Stimulated activated CD4-positive, alpha-beta T cell treated with anti-CD3 and anti-CD28 coated beads, Interleukin-1b, Interleukin-23, amount 100 ng/mL, for 48 hours (primary cell): Measurements from ENCODE around the gene ZEB1.
A peak's percentile ranks its signal among the peaks of the same experiment; 100 is the strongest.

ENCODE experiments used
- DNase-seq: peaks from one replicate; pipeline ENCODE4 v3.0.0-alpha.2; 2020

Gene ZEB1

DNA sequence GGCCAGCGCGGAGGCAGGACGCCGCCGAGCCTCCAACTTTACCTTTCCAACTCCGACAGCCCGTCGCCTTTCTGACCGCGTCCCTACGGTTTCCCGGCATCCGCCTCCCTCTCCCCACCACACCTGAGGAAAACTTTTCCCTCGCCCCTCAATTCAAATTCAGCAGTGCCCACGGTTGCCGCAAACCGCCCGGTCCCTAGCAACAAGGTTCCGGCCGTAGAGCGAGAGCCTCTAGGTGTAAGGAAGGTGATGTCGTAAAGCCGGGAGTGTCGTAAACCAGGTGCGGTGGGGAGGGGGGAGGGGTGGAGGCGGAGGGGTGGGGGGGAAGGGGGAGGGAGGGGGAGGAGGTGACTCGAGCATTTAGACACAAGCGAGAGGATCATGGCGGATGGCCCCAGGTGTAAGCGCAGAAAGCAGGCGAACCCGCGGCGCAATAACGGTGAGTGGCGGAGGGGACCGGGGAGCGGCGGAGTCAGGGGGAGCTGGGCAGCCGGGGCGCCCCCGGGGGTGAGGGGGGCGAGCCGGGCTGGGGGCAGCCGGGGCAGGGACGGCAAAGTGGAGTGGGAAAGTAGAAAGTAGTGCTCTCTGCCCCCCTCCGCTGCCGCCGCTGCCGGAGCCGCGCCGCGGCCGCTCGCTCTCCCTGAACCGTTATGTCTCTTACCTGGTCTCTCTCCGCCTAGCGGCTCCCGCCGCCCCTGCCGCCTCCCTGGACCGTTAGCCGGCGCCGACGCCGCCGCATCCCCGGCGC is at the start of gene ZEB1:
TSS of gene ZEB1 (plus strand) at position 363 of the 748 bp plus-strand sequence. CDS start at position 382, 19 bp downstream.
- peak; percentile 90 for DNase-seq

DNA sequence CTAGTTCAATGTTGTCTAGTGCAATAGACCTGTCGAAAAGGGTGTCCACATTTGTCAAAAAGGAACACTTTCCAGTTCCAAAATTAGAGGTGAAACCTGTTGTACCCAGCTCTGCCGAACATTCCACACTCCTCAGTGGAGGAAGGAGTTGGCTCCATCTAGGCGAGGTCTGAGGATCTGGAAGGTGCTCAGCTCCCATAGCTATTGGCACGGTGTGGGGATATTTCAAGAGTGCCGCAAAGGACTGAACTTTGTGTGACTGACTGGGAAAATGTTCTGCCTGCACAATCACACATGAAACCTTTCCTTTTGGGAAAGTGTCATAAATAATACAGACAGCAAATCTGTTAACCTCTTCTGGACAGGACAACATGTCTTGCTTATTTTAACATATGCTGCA is 48.1 kb upstream of the ZEB1 start:
- DNase-seq = no peak

DNA sequence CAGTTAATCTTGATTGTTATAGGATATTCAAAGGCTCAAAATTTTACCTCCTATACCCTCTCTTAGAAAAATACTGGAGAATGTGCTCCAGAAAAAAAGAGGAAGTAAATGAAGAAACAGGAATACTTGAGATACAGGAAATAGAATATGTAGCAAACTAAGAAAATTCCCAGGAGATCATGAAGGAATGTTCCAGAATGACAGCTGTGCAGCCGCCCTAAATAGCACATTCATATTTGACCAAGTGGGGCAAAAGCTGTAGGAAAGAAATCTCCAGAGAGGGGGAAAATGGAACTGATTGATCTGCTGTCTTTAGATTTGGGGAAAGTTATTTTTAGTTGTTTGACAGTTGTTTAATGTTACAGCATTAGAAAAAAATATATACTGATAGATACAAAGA is 46.2 kb upstream of the ZEB1 start:
- DNase-seq = no peak

DNA sequence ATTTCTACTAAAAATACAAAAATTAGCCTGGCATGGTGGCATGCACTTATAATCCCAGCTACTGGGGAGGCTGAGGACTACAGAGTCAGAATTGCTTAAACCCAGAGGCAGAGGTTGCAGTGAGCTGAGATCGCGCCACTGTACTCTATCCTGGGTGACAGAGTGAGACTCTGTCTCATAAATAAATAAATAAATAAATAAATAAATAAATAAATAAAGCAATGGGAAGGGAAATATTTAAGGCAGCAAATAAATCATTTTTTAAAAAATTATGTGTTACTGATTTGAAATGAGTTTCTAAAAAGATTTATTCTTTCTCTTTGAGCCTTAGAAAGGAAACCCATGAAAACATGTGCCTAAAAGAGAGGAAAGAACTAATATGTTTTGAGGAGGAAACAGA is 45.2 kb upstream of the ZEB1 start:
- no peak for DNase-seq

DNA sequence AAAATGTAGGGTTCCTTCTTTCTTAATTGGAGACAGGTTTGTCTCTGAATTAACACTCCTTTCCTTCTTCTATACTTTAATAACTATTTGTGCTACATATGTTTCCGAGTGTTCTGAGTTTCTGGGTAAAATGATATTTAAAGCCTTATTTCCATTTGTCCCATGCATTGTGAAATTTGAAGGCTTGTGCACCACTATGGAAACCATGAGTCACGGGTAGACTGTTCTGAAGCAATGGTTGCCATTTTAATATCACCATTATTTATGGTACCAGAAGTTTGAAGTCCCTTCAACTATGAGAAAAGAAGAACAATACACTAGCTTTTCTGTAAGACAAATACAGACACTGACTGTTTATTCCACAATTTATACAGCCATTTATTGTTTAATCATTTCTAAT is 44.7 kb upstream of the ZEB1 start:
- no peak for DNase-seq

DNA sequence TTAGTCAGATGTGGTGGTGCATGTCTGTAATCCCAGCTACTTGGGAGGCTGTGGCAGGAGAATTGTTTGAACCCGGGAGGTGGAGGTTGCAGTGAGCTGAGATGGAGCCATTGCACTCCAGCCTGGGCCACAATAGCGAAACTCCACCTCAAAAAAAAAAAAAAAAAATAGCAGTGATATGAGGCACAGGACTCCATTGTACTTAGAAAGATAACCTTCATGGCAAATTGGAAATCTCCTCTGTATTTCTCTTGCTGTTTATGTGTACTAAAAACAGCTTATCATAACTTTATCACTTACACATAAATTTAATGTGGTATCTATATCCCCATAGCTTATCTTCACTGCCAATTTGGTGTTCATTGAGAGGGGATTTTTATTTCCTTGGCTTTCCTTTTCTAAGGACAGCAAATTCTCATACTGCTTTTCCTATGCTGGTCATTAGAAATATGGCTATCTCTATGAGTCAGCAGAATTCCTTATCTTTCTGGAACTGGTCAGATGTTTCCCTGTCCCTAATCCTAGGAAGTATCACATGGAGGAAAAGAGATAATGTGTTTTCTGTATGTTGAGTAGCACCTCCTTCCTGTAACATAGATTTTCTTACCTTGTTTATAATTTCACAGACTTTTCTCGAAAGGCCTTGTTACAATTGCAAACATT is 40.6 kb upstream of the ZEB1 start:
- DNase-seq = no peak

DNA sequence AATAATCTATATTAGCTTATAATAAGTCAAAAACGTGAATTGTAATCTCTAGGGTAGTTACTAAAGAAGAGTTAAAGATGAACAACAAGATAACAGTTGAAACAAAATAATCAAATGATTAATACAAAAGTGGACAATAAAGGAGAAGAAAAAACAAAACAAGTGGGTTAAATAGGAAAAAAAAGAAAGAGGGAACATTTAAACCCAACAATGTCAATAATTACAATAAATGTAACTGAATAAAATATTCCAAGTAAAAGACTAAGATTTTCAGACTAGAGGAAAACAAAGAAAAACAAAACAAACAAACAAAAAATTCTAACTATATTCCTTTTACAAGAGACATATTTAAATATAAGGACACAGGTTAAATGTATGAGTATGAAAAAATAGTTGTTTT is 38.0 kb upstream of the ZEB1 start:
- DNase-seq = no peak

DNA sequence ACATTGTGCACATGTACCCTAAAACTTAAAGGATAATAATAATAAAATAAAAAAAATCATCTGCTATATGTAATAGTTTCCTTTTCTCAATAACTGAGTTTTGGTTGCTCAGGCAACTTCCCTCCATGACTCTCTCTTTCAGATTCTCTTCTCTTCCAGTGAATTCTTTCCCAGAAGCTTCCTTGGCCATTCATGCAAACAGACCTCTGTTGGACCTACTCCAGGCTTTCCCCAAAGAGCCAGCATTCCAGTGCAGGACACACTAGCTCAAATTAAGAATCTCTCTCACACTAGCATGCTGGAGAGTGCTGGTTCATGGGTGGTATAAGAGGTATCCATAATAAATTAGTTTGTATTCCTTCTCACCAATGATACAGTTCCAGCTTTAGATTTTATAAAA is 31.0 kb upstream of the ZEB1 start:
- DNase-seq = no peak

DNA sequence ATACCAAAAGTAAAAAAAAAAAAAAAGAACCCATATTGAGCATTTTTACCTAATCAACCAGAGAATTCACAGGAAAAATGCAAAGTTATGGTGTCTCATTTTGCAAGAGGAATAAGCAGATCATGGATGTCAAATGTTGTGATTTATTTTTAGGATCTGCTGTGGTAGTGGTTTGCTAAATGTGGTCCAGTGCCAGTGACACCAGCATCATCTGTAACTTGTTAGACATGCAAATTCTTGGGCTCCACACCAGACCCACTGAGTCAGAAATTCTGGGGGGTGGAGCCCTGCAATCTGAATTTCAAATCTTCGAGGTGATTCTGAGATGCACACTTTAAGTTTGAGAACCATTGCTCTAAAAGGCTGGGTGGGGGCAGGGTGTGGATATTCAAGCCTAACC is 30.1 kb upstream of the ZEB1 start:
- no peak for DNase-seq

DNA sequence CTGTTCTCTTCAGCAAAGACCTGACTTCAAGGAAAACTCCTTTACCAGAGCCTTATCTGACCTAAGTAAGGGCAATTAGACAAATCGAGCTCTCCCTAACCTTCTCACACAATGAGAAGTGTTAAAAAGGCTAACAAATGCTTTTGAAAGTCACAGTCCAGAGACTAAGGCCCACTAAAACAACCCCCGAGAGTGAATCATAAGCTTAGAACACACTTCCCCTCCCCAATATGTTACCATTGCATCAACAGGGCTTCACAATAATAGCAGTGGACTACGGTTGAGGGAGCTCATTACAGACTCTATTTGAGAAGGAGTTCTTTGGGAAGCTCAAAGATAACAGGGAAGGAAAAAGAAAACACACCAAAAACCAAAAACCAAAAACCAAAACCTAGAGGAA is 28.6 kb upstream of the ZEB1 start:
- no peak for DNase-seq

DNA sequence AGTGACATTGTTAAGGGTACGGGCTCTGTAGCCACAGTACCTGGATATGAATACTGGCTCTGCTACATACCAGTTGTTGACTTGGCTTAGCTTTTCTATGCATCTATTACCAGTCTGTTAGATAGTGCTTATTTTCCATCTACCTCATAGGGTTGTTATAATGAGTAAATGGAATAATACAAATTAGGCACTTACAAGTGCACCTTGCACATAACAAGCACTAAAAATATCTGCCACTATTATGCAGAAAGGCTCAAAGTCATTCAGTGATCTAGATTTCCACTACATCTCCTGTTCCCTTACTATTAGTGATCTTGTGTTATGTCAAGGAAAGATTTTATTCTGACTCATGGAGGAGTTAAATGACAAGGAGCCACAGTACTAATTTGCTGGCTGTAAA is 27.9 kb upstream of the ZEB1 start:
- no peak for DNase-seq

DNA sequence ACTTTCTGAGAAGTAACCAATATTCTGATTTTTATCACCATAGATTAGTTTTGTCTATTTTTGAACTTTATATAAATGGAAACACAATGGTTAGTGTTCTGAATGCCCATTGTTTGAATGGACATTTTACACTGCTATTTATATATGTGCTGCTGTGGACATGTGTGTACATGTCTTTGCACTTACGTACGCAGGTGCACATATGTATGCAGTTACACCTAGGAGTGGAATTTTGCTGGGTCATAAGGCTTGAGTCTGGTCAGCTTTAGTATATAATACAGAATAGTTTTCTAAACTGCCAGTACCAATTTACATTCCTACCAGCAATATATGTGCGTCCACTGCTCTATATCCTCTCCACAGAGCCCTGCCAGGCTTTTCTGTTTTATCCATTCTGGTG is 24.5 kb upstream of the ZEB1 start:
- DNase-seq = no peak

DNA sequence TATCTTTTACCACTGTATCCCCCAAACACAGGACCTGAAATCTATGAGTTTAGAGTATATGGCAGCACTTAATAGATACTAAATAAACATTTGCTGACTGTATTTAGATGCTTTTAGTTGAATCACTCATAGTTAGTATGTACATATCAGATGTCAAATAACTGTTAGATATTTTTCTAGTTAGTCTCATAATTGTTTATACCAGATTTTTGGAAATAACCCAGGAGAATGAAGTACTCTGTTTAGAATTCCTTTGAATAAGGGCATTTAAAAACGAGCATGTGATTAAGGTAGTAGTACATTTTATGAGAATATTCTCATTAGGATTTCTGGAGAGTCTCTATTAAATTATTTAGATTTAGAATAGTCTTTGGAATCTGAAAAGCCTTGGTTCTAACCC is 22.3 kb upstream of the ZEB1 start:
- DNase-seq = no peak

DNA sequence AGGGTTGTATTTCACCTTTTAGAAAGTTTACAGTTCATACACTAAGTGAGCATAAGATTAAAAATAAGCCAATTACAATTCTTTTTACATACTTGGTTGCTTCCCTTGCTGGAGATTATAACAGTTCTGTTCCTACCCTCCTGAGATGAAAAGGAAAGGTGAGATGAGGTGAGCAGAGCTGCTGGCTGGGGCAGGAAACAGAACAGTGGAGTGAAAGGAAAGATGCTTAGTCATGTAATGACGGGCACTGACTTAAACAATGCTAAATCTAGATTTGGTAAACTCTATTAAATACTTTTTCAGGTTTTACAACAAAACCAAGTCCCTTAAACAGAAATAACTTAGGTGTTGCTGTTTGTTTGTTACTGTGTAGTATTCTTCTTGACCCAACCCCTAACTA is 19.9 kb upstream of the ZEB1 start:
- DNase-seq = no peak

DNA sequence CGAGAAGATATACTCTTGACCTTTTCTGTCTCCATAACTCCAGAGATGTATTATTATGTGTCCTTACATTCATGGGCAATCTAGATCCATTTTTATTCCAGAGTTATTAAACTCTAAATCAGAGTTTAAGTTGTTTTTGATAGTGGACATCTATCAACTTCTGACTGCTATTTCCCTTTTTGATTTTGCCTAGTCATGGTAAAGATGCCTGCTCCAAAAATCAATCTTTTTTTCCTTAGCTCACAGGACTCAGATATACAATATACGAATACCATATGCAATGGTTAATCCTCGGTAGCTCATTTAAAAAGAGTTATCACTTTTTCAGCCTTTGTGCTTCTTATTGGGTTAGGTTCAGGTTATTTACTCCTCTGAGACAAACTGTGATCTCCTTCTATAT is 15.8 kb upstream of the ZEB1 start:
- no peak for DNase-seq

DNA sequence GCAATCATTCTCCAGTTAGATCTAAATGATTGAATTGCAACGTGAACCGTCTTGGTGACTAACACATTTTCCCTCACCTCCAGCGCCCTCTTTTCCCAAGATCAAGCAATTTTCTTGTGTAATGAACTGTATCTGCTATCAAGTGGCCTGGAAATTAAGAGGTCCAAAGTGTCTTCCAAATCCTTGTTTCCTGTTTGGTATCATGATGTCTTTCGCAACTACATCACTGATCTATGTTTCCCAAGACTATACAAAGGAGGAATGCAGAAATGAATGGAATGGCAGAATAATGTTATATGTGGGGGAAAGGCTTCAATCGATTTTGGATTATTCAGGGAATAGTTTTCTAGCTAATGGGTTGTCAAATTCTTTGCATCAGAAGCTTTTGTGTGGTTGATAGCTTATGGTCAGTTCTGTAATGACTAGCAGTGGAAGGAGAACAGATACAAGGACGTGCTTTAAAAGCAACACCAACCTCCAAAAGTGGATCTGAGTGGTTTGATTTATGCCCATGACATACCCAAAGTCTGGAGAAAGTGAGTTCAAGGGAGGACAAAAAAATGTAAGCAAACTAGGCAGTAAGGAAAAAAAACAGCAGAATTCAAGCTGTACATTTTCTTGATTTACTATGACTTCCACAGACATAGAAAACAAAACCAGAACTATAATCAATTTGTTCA is 14.6 kb upstream of the ZEB1 start:
- no peak for DNase-seq

DNA sequence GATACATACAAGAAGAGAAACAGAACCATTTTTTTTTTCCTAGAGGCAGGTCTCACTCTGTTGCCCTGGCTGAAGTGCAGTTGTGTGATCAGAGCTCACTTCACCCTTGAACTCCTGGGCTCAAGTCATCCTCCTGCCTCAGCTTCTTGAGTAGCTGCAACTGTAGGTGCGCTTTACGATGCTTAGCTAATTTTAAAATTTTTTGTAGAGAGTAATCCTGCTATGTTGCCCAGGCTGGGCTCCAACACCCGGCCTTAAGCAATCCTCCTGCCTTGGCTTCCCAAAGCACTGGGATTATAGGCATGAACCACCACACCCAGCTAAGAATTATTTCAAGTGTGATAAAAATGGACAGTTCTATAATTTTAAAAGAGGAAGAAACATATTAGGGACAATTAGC is 5.6 kb upstream of the ZEB1 start:
- DNase-seq = no peak

DNA sequence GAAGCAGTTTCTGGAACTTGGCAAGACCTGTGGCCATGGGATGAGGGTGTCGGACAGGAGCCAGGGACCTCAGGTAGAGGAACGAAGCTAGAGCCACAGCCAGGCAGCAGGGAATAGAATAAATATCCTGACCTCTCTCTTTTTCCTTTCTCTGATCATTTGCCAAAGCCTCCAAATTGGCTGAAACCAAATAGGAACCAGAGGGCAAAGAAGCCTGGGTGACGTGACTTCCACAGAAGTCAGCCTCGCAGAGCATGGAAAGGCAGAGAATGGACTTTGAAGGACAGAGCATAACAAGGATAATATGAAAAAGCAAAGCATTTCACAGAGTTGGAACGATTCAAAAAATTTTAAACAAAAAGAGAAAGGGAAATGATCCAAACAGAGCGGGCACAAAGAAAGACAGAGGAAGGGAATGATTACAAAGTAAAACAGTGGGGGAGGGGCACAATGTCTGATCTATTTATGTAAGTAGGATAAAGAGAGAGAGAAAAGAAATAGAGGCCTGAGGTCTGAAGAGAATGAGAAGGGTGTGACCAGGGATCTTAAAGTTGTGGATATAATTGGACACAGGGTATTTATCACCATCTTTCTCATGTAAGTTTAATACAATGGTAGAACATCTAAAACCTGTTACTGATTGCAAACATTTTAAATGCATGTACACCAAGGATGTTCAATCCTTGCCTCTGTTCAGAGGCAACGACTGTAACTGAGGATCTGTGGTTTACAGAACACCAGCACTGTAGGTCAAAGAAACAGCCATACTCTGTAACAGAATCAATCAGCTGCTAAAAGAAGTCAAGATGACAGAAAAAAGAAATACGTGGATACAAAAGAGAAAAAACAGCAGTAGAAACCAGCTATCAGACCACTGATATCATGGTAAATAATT is 4.5 kb upstream of the ZEB1 start:
- DNase-seq = no peak

DNA sequence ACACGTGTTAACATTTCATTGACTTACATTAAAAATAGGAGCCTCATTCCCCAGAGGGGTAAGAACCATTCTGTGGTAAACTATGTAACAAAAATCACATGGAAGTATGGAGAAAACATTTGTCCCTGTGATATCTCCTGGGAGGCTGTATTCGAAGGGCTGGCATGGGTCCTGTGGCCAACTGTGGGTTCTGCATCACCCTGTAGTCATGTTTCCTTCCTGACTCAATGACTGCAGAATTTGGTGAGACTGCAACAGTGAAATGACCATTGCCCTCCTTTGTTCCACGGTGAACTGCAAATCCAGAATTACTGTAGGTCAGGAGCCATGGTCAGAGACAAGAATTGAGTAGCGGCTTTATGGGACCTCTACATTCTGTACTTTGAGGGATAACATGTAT is 3.6 kb upstream of the ZEB1 start:
- no peak for DNase-seq

DNA sequence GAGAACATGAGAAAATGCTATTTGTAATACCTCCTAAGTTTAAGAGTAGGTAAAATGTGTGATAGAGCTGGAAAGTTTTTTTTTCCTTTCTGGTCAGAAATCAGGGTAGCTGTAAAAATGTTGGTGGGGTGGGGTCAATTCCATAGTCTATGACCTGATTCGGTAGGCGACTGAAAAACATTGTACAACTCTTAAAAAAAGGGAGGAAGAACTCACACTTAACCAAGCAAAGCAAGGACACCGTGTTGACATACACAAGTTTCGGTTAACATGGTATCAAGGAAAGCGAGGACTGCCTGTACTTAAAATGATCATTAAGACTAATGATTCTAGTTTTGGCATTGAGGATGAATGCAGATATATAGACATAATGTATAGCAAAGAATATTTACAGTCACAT is 1.8 kb upstream of the ZEB1 start:
- DNase-seq = no peak

DNA sequence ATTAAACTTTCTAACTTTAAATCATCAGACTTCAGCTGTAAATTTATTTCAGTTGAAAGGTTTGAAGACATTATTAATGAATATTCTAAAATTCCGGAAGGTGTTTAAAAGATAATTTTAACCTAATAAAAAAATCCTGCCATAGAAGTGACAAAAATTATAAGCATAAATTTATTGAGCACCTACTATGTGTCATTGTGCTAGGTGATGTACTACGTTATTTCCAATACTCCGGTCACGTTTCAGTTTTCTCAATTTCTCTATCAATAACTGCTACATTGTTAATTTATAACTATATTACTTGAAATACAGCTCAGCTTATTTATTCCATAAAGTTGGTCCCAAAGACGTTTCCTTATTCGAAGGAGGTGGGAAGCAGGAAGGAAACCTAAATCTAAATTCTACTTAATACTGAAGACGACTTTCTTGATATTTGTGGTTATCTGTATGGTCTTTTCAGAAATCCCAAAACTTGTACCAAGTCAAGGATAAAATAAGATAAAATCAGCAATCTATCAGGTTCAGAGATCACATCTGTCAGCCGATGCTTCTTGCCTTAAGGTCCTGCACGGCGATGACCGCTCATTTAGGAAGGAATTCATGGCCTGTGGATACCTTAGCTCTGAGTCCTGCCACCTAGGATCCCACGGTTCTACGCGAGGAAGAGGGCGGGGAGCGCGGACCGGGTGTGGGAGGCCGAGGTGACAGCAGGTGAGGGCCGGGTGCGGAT is 1.2 kb upstream of the ZEB1 start:
- peak; percentile 83 for DNase-seq

DNA sequence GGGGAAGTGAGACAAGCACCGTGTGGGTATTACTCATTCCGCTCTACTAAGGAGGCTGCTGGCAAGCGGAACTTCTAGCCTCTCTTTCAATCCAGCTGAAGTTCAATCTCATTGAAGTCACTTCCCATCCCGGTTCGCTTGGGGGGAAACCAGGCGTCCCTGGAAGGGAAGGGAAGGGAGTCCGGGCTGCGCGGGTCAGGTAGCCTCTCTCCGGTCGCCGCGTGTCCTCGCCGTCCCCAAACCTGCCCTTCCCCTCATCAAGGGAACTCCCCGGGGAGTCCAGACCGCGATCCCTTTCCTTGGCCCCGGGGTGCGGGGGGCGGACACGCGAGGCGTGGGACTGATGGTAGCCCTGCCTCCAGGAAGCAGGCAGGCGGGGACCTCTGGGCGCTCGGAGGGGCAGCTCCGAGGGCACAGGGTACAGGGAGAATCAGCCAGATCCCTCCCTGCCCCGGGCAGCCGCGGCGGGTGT is 598 bp upstream of the ZEB1 start:
- DNase-seq = peak; percentile 65
